ENCODE results near the gene MSTO1. TPM values are rescaled to one million over a fixed set of nuclear protein-coding genes. Genes with fewer than 3 reads are reported as not detected.

Gene MSTO1
- total RNA-seq, 1 donor from 2014 or later = 55.7 TPM

- Mint-ChIP-seq H3K4me1 (ENCODE audit: low read depth, unreplicated experiment) (no peaks in the 10 kb centered on the region), H3K9me3 (ENCODE audit: unreplicated experiment) (peaks cover 2% of the 10 kb centered on the region), H3K27ac (ENCODE audit: unreplicated experiment) (no peak overlapping the region), H3K4me3 (ENCODE audit: unreplicated experiment) (no peak overlapping the region), H3K27me3 (ENCODE audit: unreplicated experiment) (no peaks in the 10 kb centered on the region), H3K36me3 (ENCODE audit: unreplicated experiment) (peaks cover 9% of the 10 kb centered on the region)
- DNase-seq = no peak
- TF ChIP-seq, protein P1, sequence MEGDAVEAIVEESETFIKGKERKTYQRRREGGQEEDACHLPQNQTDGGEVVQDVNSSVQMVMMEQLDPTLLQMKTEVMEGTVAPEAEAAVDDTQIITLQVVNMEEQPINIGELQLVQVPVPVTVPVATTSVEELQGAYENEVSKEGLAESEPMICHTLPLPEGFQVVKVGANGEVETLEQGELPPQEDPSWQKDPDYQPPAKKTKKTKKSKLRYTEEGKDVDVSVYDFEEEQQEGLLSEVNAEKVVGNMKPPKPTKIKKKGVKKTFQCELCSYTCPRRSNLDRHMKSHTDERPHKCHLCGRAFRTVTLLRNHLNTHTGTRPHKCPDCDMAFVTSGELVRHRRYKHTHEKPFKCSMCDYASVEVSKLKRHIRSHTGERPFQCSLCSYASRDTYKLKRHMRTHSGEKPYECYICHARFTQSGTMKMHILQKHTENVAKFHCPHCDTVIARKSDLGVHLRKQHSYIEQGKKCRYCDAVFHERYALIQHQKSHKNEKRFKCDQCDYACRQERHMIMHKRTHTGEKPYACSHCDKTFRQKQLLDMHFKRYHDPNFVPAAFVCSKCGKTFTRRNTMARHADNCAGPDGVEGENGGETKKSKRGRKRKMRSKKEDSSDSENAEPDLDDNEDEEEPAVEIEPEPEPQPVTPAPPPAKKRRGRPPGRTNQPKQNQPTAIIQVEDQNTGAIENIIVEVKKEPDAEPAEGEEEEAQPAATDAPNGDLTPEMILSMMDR (IDR thresholded peaks at IDR 0.05; ENCODE audit: partially characterized antibody, unreplicated experiment) = no peak
Measured at GRCh38 chr1:155648207-155649147, 38.5 kb downstream of the MSTO1 start.

- no peak for DNase-seq
- Mint-ChIP-seq H3K27ac (ENCODE audit: unreplicated experiment) (no peak overlapping the region), H3K4me3 (ENCODE audit: unreplicated experiment) (no peak overlapping the region), H3K36me3 (ENCODE audit: unreplicated experiment) (peaks cover 9% of the 10 kb centered on the region), H3K9me3 (ENCODE audit: unreplicated experiment) (peaks cover 2% of the 10 kb centered on the region), H3K4me1 (ENCODE audit: low read depth, unreplicated experiment) (no peaks in the 10 kb centered on the region), H3K27me3 (ENCODE audit: unreplicated experiment) (no peaks in the 10 kb centered on the region)
- TF ChIP-seq, protein P1 (IDR thresholded peaks at IDR 0.05; ENCODE audit: partially characterized antibody, unreplicated experiment) = no peak
Measured at GRCh38 chr1:155649676-155650075, 39.7 kb downstream of the MSTO1 start.

GRCh38 chr1:155650231-155650757 is 40.3 kb downstream of the MSTO1 start:
- H3K27ac Mint-ChIP-seq (ENCODE audit: unreplicated experiment) = no peak overlapping the region
- H3K27me3 Mint-ChIP-seq (ENCODE audit: unreplicated experiment) = no peaks in the 10 kb centered on the region
- H3K4me3 Mint-ChIP-seq (ENCODE audit: unreplicated experiment) = no peak overlapping the region
- H3K9me3 Mint-ChIP-seq (ENCODE audit: unreplicated experiment) = peaks cover 2% of the 10 kb centered on the region
- H3K36me3 Mint-ChIP-seq (ENCODE audit: unreplicated experiment) = peaks cover 7% of the 10 kb centered on the region
- TF ChIP-seq, protein P1 (IDR thresholded peaks at IDR 0.05; ENCODE audit: partially characterized antibody, unreplicated experiment) = no peak
- no peaks in the 10 kb centered on the region for H3K4me1 Mint-ChIP-seq (ENCODE audit: low read depth, unreplicated experiment)
- no peak for DNase-seq

GRCh38 chr1:155651861-155652661 is 42.0 kb downstream of the MSTO1 start:
- Mint-ChIP-seq H3K36me3 (ENCODE audit: unreplicated experiment) (peaks cover 4% of the 10 kb centered on the region), H3K27ac (ENCODE audit: unreplicated experiment) (no peak overlapping the region), H3K27me3 (ENCODE audit: unreplicated experiment) (no peaks in the 10 kb centered on the region), H3K4me1 (ENCODE audit: low read depth, unreplicated experiment) (no peaks in the 10 kb centered on the region), H3K9me3 (ENCODE audit: unreplicated experiment) (no peaks in the 10 kb centered on the region), H3K4me3 (ENCODE audit: unreplicated experiment) (no peak overlapping the region)
- TF ChIP-seq, protein P1 (IDR thresholded peaks at IDR 0.05; ENCODE audit: partially characterized antibody, unreplicated experiment) = no peak
- no peak for DNase-seq

Measured in glutamatergic neuron (in vitro differentiated cells).